HG03095 (cell line): Measurements from ENCODE around the gene ANKRD33.

Experiments used
- ATAC-seq: cut with Tn5 transposase; IDR thresholded peaks from one replicate; pipeline ENCODE4 v1.9.1; 2021; ENCODE audit warnings: moderate library complexity; ENCODE audit not compliant: unreplicated experiment

Gene ANKRD33

GRCh38 chr12:51898506-51898905, 10.6 kb downstream of the ANKRD33 start:
- no peak for ATAC-seq

- ATAC-seq, result no peak
These were observed 11.0 kb downstream of the ANKRD33 start for GRCh38 chr12:51898937-51899336.

DNA sequence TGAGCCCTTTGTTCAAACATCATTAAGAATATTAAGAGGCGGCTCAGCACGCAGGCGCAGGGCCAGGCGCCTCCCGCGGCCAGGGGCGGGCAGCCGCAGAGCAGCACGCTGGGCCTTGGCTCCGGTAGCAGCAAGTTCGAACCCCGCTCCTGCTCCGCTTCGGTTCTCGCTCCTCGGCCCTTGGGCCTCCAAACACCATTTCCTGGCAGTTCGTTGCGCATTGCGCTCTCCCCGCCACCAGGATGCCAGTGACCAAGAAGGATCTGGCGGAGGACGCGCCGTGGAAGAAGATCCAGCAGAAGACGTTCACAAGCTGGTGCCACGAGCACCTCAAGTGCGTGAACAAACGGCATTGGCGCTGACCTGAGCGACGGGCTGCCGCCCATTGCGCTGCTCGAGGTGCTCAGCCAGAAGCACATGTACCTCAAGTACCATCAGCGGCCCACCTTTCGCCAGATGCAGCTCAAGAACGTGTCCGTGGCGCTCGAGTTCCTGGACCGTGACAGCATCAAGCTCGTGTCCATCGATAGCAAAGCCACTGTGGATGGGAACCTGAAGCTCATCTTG, 12.5 kb downstream of the ANKRD33 start:
- ATAC-seq, result no peak

GRCh38 chr12:51901121-51901817, 13.4 kb downstream of the ANKRD33 start:
- no peak for ATAC-seq

GRCh38 chr12:51901881-51902280, 14.0 kb downstream of the ANKRD33 start:
- no peak for ATAC-seq

GRCh38 chr12:51904951-51905470, 17.1 kb downstream of the ANKRD33 start:
- no peak for ATAC-seq

- ATAC-seq, result no peak
These were observed 17.8 kb downstream of the ANKRD33 start for GRCh38 chr12:51905471-51906429.

DNA sequence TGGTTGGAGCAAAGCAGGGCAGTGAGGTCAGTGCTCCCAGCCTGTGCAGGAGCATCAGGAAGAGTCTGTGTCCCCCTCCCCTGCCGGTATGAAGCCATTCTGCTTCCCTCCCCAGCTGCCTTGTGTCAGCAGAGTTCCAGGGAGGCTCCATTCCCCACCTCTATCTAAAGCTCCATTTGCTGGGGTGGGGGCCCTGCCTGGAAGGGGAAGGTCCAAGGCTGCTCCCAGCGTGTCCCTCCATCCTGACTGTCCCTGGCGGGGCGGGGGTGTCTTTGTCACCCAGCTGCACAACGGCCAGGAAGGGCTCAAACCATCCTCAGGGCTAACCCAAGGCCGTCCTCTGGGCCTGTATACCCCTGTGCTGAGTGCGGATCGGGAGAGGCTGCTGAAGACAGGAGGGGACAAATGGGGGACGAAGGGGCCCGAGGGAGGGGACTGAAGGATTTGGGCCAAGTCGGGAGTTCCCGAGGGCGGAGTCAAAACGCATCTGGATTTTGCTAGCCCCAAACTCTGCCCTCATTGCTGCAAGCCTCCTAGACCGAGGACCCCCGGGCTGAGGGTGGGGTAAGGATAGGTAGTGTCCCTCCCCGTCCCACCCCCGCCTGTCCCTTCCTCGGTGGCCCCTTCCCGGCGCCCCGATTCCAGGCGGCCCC, 18.7 kb downstream of the ANKRD33 start:
- ATAC-seq, result no peak

- no peak for ATAC-seq
These were observed 19.4 kb downstream of the ANKRD33 start, which contains the start of gene ACVRL1 for GRCh38 chr12:51907083-51907855. Gene ACVRL1, plus strand, starts transcription at chr12:51907504. Its CDS starts 4,971 bp downstream, at chr12:51912475.

GRCh38 chr12:51907856-51908425, 20.0 kb downstream of the ANKRD33 start:
- no peak for ATAC-seq

- ATAC-seq, result no peak
These were observed 21.1 kb downstream of the ANKRD33 start for GRCh38 chr12:51908876-51909592.

DNA sequence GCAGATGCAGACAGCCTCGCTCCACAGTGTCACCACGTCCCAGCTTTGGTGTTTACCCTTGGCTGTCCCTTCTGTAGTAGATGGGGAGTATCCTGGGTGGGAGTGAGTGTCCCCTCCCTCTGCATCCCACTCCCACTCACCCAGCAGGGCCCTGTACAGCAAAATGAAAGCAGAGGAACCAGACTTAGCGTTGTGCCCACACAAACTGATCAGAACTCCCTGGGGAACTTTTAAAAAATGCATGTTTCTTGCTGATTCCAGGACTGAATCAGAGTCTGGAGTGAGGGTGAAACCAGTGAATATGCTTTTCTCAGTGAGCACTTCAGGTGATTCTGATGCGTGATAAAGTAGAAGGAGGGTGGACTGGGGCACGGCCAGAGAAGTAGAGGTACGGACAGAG, 22.3 kb downstream of the ANKRD33 start:
- no peak for ATAC-seq

- ATAC-seq, result no peak
These were observed 22.8 kb downstream of the ANKRD33 start for GRCh38 chr12:51910691-51911090.

GRCh38 chr12:51911307-51911706, 23.4 kb downstream of the ANKRD33 start:
- no peak for ATAC-seq

- ATAC-seq, result no peak
These were observed 24.1 kb downstream of the ANKRD33 start for GRCh38 chr12:51911788-51912711.

- no peak for ATAC-seq
These were observed 25.4 kb downstream of the ANKRD33 start for GRCh38 chr12:51913071-51914033.
